ENCODE measurements around the gene CLDN20. TPM values are rescaled to one million over a fixed set of nuclear protein-coding genes. Genes with fewer than 3 reads are reported as not detected.

Gene CLDN20
- polyA plus RNA-seq, 1 of the 3 experiments (the other 2 are of a cell fraction): 0.07 TPM

- H2AFZ ChIP-seq (ENCODE audit: low read depth): no peak overlapping the region
- H3K9me2 ChIP-seq: no peaks in the 10 kb centered on the region
- no peak overlapping the region for H3K27ac ChIP-seq (ENCODE audit: low read depth in 2 of 2, low read length in 1 of 2)
- H3K4me2 ChIP-seq: no peak overlapping the region
- H3K4me3 ChIP-seq (ENCODE audit: low read depth in 2 of 2, low read length in 1 of 2): no peak overlapping the region
- ChIA-PET CTCF (interaction anchor here (0.8 to 1.3 kb wide), 2 partner anchors 10 to 11 kb away, joined by 3 to 4 read pairs; no protein-coding TSS in a partner anchor), POLR2A (no interaction called here)
- no peak for TF ChIP-seq RFX5 (IDR thresholded peaks at IDR 0.05; ENCODE audit: low read length)
- no peak for TF ChIP-seq SMC3 (IDR thresholded peaks at IDR 0.05; ENCODE audit: low read depth, low read length)
- TF ChIP-seq CHD2 (IDR thresholded peaks at IDR 0.05; ENCODE audit: low read length, partially characterized antibody): no peak
- no peak for TF ChIP-seq GATA2 (CRISPR knock-in tag; IDR thresholded peaks at IDR 0.05)
- no peak for TF ChIP-seq ZBTB33 (IDR thresholded peaks at IDR 0.05; ENCODE audit: borderline replicate concordance, low read depth)
- no peak for TF ChIP-seq RAD21 (IDR thresholded peaks at IDR 0.05; ENCODE audit: low read length)
- TF ChIP-seq POLR2AphosphoS5 (IDR thresholded peaks at IDR 0.05; ENCODE audit: low read depth, low read length): no peak
- no peak for TF ChIP-seq FOXJ3 (CRISPR knock-in tag; IDR thresholded peaks at IDR 0.05)
- TF ChIP-seq EZH2phosphoT487 (IDR thresholded peaks at IDR 0.05; ENCODE audit: borderline replicate concordance, low read depth): no peak
- no peak for TF ChIP-seq JUND (IDR thresholded peaks at IDR 0.05)
- TF ChIP-seq TAF1 (IDR thresholded peaks at IDR 0.05; ENCODE audit: borderline replicate concordance, low read depth, low read length): no peak
- no peak for TF ChIP-seq RXRA (IDR thresholded peaks at IDR 0.05; ENCODE audit: borderline replicate concordance, low read depth)
- TF ChIP-seq NFIC (IDR thresholded peaks at IDR 0.05; ENCODE audit: borderline replicate concordance): no peak
- no peak for TF ChIP-seq USF1 (IDR thresholded peaks at IDR 0.05; ENCODE audit: borderline replicate concordance, low read depth)
- TF ChIP-seq USF2 (IDR thresholded peaks at IDR 0.05; ENCODE audit: borderline replicate concordance, low read depth, low read length): no peak
- TF ChIP-seq PBX3 (IDR thresholded peaks at IDR 0.05): no peak
- no peak for TF ChIP-seq ELF1 (IDR thresholded peaks at IDR 0.05)
- no peak for TF ChIP-seq GABPA (IDR thresholded peaks at IDR 0.05; ENCODE audit: low read depth)
- no peak for TF ChIP-seq MEF2A (IDR thresholded peaks at IDR 0.05; ENCODE audit: borderline replicate concordance, low read depth)
- no peaks in the 10 kb centered on the region for H3K27me3 ChIP-seq (ENCODE audit: insufficient read depth)
- no peak overlapping the region for H3K9ac ChIP-seq
- no peaks in the 10 kb centered on the region for H3K79me2 ChIP-seq (ENCODE audit: insufficient read depth)
- no peaks in the 10 kb centered on the region for H3K9me3 ChIP-seq
- no peak for DNase-seq
- H3K36me3 ChIP-seq (replicated peaks in 1 of 2; ENCODE audit: control insufficient read depth in 1 of 2, insufficient read depth in 2 of 2, low read length in 1 of 2): peaks cover 8 to 17% of the 10 kb centered on the region in 2 experiments
- 98% methylated on average over 6 of the region's 19 CpGs for WGBS (ENCODE audit: low lambda C conversion rate)
- no peaks in the 10 kb centered on the region for H3K4me1 ChIP-seq (ENCODE audit: control insufficient read depth in 1 of 2, insufficient read depth in 2 of 2, low read depth in 1 of 2, low read length in 1 of 2)
- H3F3A ChIP-seq (replicated peaks; ENCODE audit: insufficient read depth): no peaks in the 10 kb centered on the region
- H4K20me1 ChIP-seq (ENCODE audit: insufficient read depth): no peaks in the 10 kb centered on the region
Measured at GRCh38 chr6:155240905-155241600, 22.8 kb upstream of the CLDN20 start.

Measured in SK-N-SH (cell line).